AG04450 (cell line): ENCODE data around the gene HYOU1. TPM values are rescaled to one million over a fixed set of nuclear protein-coding genes. Genes with fewer than 3 reads are reported as not detected.
A peak's percentile ranks its signal among the peaks of the same experiment; 100 is the strongest.

Source experiments
- CTCF ChIA-PET: fragments of 300-600, 350-600 bp; formaldehyde crosslinking; extraction: SDS; loops from one replicate; lab custom pipeline; 2022; ENCODE audit warnings: antibody characterized with exemption, inconsistent platforms; lab: Charles Lee
- POLR2A ChIA-PET: fragments of 350-600 bp; formaldehyde crosslinking; extraction: SDS; loops from one replicate; lab custom pipeline; 2021; ENCODE audit warnings: antibody characterized with exemption, inconsistent platforms; lab: Yijun Ruan, JAX
- DNase-seq: peaks from one replicate; pipeline ENCODE4 v3.0.0-alpha.2; 2011; ENCODE audit warnings: low read depth, low spot score
- H3K27ac ChIP-seq: one replicate; pipeline ENCODE4 v1.5.1; 2012; ENCODE audit warnings: low read depth, low read length, control low read depth
- H3K27me3 ChIP-seq: one replicate; pipeline ENCODE4 v1.6.0; 2012; ENCODE audit warnings: low read length; ENCODE audit not compliant: control insufficient read depth, insufficient read depth
- H3K4me3 ChIP-seq: 2 replicates; pipeline ENCODE4 v1.5.1; 2011; ENCODE audit warnings: mild to moderate bottlenecking, low read depth, low read length, control low read depth
- H3K9me3 ChIP-seq: 2 replicates; pipeline ENCODE4 v1.5.1; 2012; ENCODE audit warnings: low read length; ENCODE audit not compliant: control insufficient read depth, insufficient read depth
- CTCF ChIP-seq: IDR thresholded peaks from 2 replicates; pipeline ENCODE4 v1.5.1; 2011; ENCODE audit warnings: low read depth, low read length, control low read depth, inconsistent platforms
- polyA plus RNA-seq: library from polyadenylated mRNA; depleted of rRNA; stranded (reverse); fragments of >200 nt; gene quantifications from 2 replicates; pipeline ENCODE4 v1.2.3, GENCODE V29; 2011

HYOU1 gene
- polyA plus RNA-seq, 1 experiment: 123 TPM

- ChIA-PET POLR2A (interaction anchor here (1.0 kb wide), 1 partner anchor 11 kb away, joined by 3 read pairs; the partner anchor contains the start of gene TRAPPC4), CTCF (interaction anchor here (0.9 to 1.1 kb wide), 2 partner anchors 55 to 59 kb away, joined by 3 to 4 read pairs; no protein-coding TSS in a partner anchor)
- peak overlapping the region; percentile 89 for H3K4me3 ChIP-seq
- no peak for TF ChIP-seq CTCF
- H3K27me3 ChIP-seq: no peaks in the 10 kb centered on the region
- H3K9me3 ChIP-seq: no peaks in the 10 kb centered on the region; the same call in 1 of the 2 replicates
- no peak for DNase-seq
- H3K27ac ChIP-seq: no peak overlapping the region
Observed at GRCh38 chr11:119030029-119030328, 27.0 kb downstream of the HYOU1 start.

- peak overlapping the region; percentile 89 for H3K4me3 ChIP-seq
- ChIA-PET CTCF (interaction anchor here (0.9 to 1.1 kb wide), 2 partner anchors 56 to 59 kb away, joined by 3 to 4 read pairs; no protein-coding TSS in a partner anchor), POLR2A (interaction anchor here (1.0 kb wide), 1 partner anchor 10 kb away, joined by 3 read pairs; the partner anchor contains the start of gene TRAPPC4)
- H3K27ac ChIP-seq: no peak overlapping the region
- H3K27me3 ChIP-seq: no peaks in the 10 kb centered on the region
- DNase-seq: no peak
- TF ChIP-seq CTCF: no peak
- H3K9me3 ChIP-seq: no peaks in the 10 kb centered on the region; the same call in 1 of the 2 replicates
Observed at GRCh38 chr11:119029340-119030028, 27.5 kb downstream of the HYOU1 start.

- DNase-seq: no peak
- no peak overlapping the region for H3K27ac ChIP-seq
- CTCF ChIA-PET: no interaction called here
- no peak for TF ChIP-seq CTCF
- POLR2A ChIA-PET: no interaction called here
- no peaks in the 10 kb centered on the region; the same call in 1 of the 2 replicates for H3K9me3 ChIP-seq
- H3K27me3 ChIP-seq: no peaks in the 10 kb centered on the region
- no peak overlapping the region for H3K4me3 ChIP-seq
Observed at GRCh38 chr11:119029069-119029339, 28.0 kb downstream of the HYOU1 start.

GRCh38 chr11:119028346-119029068 lies 28.5 kb downstream of the HYOU1 start:
- ChIA-PET POLR2A (no interaction called here), CTCF (no interaction called here)
- no peak for TF ChIP-seq CTCF
- Histone ChIP-seq H3K27me3 (no peaks in the 10 kb centered on the region), H3K9me3 (no peaks in the 10 kb centered on the region; the same call in 1 of the 2 replicates), H3K4me3 (no peak overlapping the region), H3K27ac (no peak overlapping the region)
- DNase-seq: no peak
